Measurements from ENCODE around the gene SRPX2.
A peak's percentile ranks its signal among the peaks of the same experiment; 100 is the strongest.
"Not testable (repeated sequence)": the region's sequence is repeated elsewhere in the genome, so short reads cannot be mapped to it uniquely, and the experiment has no call there.

Gene SRPX2

GRCh38 chrX:100700809-100701208, 56.8 kb downstream of the SRPX2 start:
- no peak for DNase-seq

- no peak for DNase-seq
These were observed 60.7 kb downstream of the SRPX2 start for GRCh38 chrX:100704581-100705203.

- peak; percentile 20 for DNase-seq
These were observed 66.8 kb downstream of the SRPX2 start for GRCh38 chrX:100710816-100711215.

GRCh38 chrX:100717363-100717762, 73.4 kb downstream of the SRPX2 start:
- DNase-seq: peak; percentile 85

GRCh38 chrX:100719139-100719538, 75.1 kb downstream of the SRPX2 start:
- no peak for DNase-seq

GRCh38 chrX:100720301-100720700, 76.3 kb downstream of the SRPX2 start:
- peak; percentile 96 for DNase-seq

GRCh38 chrX:100721328-100721727, 77.3 kb downstream of the SRPX2 start:
- no peak for DNase-seq

GRCh38 chrX:100724006-100724405, 80.0 kb downstream of the SRPX2 start:
- DNase-seq: not testable (repeated sequence)

Data from NCI-H2227 treated with DMSO at 0.1 percent for 48 hours (cell line).